Smooth muscle cell of the pulmonary artery (primary cell): ENCODE data around the gene APCS. TPM values are rescaled to one million over a fixed set of nuclear protein-coding genes. Genes with fewer than 3 reads are reported as not detected.

Source experiments
- total RNA-seq: library from RNA; depleted of rRNA; stranded (reverse); fragments of >200 nt; gene quantifications from 2 replicates; pipeline ENCODE4 v1.2.3, GENCODE V29; 2014

APCS gene, protein sequence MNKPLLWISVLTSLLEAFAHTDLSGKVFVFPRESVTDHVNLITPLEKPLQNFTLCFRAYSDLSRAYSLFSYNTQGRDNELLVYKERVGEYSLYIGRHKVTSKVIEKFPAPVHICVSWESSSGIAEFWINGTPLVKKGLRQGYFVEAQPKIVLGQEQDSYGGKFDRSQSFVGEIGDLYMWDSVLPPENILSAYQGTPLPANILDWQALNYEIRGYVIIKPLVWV
- total RNA-seq: not detected in 2 replicates

DNA sequence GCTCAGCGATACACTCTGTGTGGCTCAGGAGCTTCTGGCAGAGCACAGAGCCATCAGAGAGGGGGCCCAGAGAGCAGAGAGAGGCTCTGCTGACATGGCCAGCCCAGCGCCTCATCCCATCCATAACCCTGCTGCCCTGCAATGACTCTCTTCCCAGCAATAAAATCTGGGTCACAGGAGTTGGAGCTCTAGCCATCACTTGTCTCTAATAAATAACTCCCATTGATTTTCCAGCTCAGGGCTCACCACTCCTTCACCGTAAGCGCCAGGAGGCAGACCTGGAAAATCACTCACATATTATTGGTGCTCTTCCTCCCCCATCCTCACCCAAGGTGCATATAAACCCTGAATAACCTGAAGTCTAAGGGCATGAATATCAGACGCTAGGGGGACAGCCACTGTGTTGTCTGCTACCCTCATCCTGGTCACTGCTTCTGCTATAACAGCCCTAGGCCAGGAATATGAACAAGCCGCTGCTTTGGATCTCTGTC is at the start of gene APCS:
Gene APCS, plus strand, starts transcription at position 366 of the 491 bp plus-strand sequence. Its CDS starts 96 bp downstream, at position 462.

Other genes with a start within 250 kb of the APCS start
- not detected in 2 replicates for gene OR10J4, start 155.6 kb upstream of the APCS start, total RNA-seq
- gene OR10J1, start 148.1 kb upstream of the APCS start, total RNA-seq: not detected in 2 replicates
- not detected in 2 replicates for gene OR10J5, start 51.8 kb upstream of the APCS start, total RNA-seq
- not detected in 2 replicates for gene CRP, start 126.8 kb downstream of the APCS start, total RNA-seq
- 11.3 and 14.6 TPM in 2 replicates for gene DUSP23, start 193.1 kb downstream of the APCS start, total RNA-seq
- gene FCRL6, start 214.5 kb downstream of the APCS start, total RNA-seq: not detected in 2 replicates
- not detected in 2 replicates for gene SLAMF8, start 239.0 kb downstream of the APCS start, total RNA-seq